ENCODE results near the gene CFAP52. TPM values are rescaled to one million over a fixed set of nuclear protein-coding genes. Genes with fewer than 3 reads are reported as not detected.
"Not testable (repeated sequence)": the region's sequence is repeated elsewhere in the genome, so short reads cannot be mapped to it uniquely, and the experiment has no call there.

Gene CFAP52
- total RNA-seq, 4 donors from 2014 or later, result 0.40 to 4.2 TPM; not detected in 2

GRCh38 chr17:9647014-9647413 is 70.6 kb downstream of the CFAP52 start:
- Histone ChIP-seq H3K4me3 (no peak overlapping the region), H3K27ac (no peak overlapping the region), H3K4me1 (peaks cover 0 to 24% (median 11%) of the 10 kb centered on the region in 3 donors), H3K27me3 (peaks cover 85% of the 10 kb centered on the region), H3K36me3 (no peaks in the 10 kb centered on the region), H3K9me3 (no peaks in the 10 kb centered on the region)
- TF ChIP-seq EP300 (IDR thresholded peaks at IDR 0.05), result no peak
- no peak for TF ChIP-seq POLR2AphosphoS5 (IDR thresholded peaks at IDR 0.05)
- no peak for TF ChIP-seq POLR2A (IDR thresholded peaks at IDR 0.05)
- TF ChIP-seq CTCF (IDR thresholded peaks at IDR 0.05), result no peak
- no peak for ATAC-seq
- 37 to 48% methylated on average over 4 of the region's 4 CpGs for WGBS, 2 donors (ENCODE audit: low coverage in 1 of 2)

GRCh38 chr17:9648521-9649110 is 72.2 kb downstream of the CFAP52 start:
- no peak for ATAC-seq
- Histone ChIP-seq H3K4me1 (peaks cover 0 to 24% (median 11%) of the 10 kb centered on the region in 3 donors), H3K4me3 (no peak overlapping the region), H3K27ac (no peak overlapping the region), H3K9me3 (no peaks in the 10 kb centered on the region), H3K36me3 (no peaks in the 10 kb centered on the region), H3K27me3 (peaks cover 82% of the 10 kb centered on the region)
- WGBS, 2 donors (ENCODE audit: low coverage in 1 of 2), result 0 to 24% methylated on average over 2 of the region's 3 CpGs
- no peak for TF ChIP-seq POLR2A (IDR thresholded peaks at IDR 0.05)
- no peak for TF ChIP-seq EP300 (IDR thresholded peaks at IDR 0.05)
- TF ChIP-seq POLR2AphosphoS5 (IDR thresholded peaks at IDR 0.05), result no peak
- TF ChIP-seq CTCF (IDR thresholded peaks at IDR 0.05), result no peak

- peaks cover 0 to 5% (median 0%) of the 10 kb centered on the region in 3 donors for H3K9me3 ChIP-seq
- ATAC-seq, result no peak
- TF ChIP-seq POLR2AphosphoS5 (IDR thresholded peaks at IDR 0.05), result no peak
- TF ChIP-seq EP300 (IDR thresholded peaks at IDR 0.05), result no peak
- no peak for TF ChIP-seq POLR2A (IDR thresholded peaks at IDR 0.05)
- H3K27ac ChIP-seq, result no peak overlapping the region
- 54 to 55% methylated on average over 3 of the region's 4 CpGs for WGBS, 2 donors (ENCODE audit: low coverage in 1 of 2)
- H3K36me3 ChIP-seq, result no peaks in the 10 kb centered on the region
- H3K4me3 ChIP-seq, result no peak overlapping the region
- no peaks in the 10 kb centered on the region for H3K27me3 ChIP-seq
- no peaks in the 10 kb centered on the region for H3K4me1 ChIP-seq
Observed at GRCh38 chr17:9658593-9659211, 82.3 kb downstream of the CFAP52 start.

GRCh38 chr17:9661027-9661426 is 84.6 kb downstream of the CFAP52 start:
- Histone ChIP-seq H3K36me3 (no peaks in the 10 kb centered on the region), H3K27ac (no peak overlapping the region), H3K27me3 (peaks cover 3% of the 10 kb centered on the region), H3K9me3 (peaks cover 0 to 10% (median 0%) of the 10 kb centered on the region in 3 donors), H3K4me1 (no peaks in the 10 kb centered on the region), H3K4me3 (no peak overlapping the region)
- ATAC-seq, result no peak
- no peak for TF ChIP-seq POLR2AphosphoS5 (IDR thresholded peaks at IDR 0.05)
- no peak for TF ChIP-seq POLR2A (IDR thresholded peaks at IDR 0.05)
- no peak for TF ChIP-seq CTCF (IDR thresholded peaks at IDR 0.05)
- TF ChIP-seq EP300 (IDR thresholded peaks at IDR 0.05), result no peak
- 89 to 100% methylated on average over 2 of the region's 2 CpGs for WGBS, 2 donors (ENCODE audit: low coverage in 1 of 2)

- ATAC-seq, H3K36me3 ChIP-seq, H3K27ac ChIP-seq, H3K4me1 ChIP-seq, H3K27me3 ChIP-seq, H3K4me3 ChIP-seq: not testable (repeated sequence)
- peaks cover 0 to 11% (median 0%) of the 10 kb centered on the region in 3 donors for H3K9me3 ChIP-seq
- WGBS, 2 donors (ENCODE audit: low coverage in 1 of 2), result 93 to 94% methylated on average over 6 of the region's 11 CpGs
Observed at GRCh38 chr17:9663511-9663910, 87.1 kb downstream of the CFAP52 start.

- no peak for ATAC-seq
- no peak for TF ChIP-seq EP300 (IDR thresholded peaks at IDR 0.05)
- TF ChIP-seq POLR2A (IDR thresholded peaks at IDR 0.05), result no peak
- no peaks in the 10 kb centered on the region for H3K4me1 ChIP-seq
- peaks cover 0 to 7% (median 0%) of the 10 kb centered on the region in 3 donors for H3K9me3 ChIP-seq
- H3K27ac ChIP-seq, result no peak overlapping the region
- no peaks in the 10 kb centered on the region for H3K36me3 ChIP-seq
- peaks cover 29% of the 10 kb centered on the region for H3K27me3 ChIP-seq
- WGBS, 2 donors (ENCODE audit: low coverage in 1 of 2), result 64 to 77% methylated on average over 4 of the region's 5 CpGs
- H3K4me3 ChIP-seq, result no peak overlapping the region
Observed at GRCh38 chr17:9666461-9667050, 90.1 kb downstream of the CFAP52 start.
